ENCODE results near the gene DDX24. TPM values are rescaled to one million over a fixed set of nuclear protein-coding genes. Genes with fewer than 3 reads are reported as not detected.

DDX24 gene
- total and polyA plus RNA-seq, 2 donors: 103 to 191 TPM

DNA sequence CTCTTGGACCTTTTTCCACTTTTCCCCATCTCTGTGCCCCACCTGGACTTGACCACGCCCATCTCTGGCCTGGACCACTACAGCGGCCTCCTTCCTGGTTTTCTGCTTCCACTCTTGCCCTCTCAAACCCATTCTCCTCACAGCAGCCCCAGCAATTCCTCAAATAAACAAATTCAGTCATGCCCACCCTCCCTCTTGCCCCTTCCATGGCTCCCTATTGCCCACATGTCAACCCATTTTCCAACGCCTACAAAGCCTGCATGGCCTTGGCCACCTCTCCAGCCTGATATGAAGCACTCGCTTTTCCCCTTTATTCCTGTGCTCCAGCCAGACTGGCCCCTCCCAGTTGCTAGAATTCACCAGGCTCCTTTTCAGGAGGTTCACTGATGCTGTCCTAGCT is 60.7 kb downstream of the DDX24 start:
- Histone ChIP-seq H3K27ac (ENCODE audit: low read depth in 1 of 2, low read length in 1 of 2) (no peak overlapping the region), H3K4me3 (ENCODE audit: low read length in 2 of 2) (no peak overlapping the region), H3K36me3 (ENCODE audit: control insufficient read depth in 2 of 2, insufficient read depth in 2 of 2, low read length in 1 of 2) (no peaks in the 10 kb centered on the region), H3K9me3 (ENCODE audit: control insufficient read depth in 2 of 2, insufficient read depth in 1 of 2, low read length in 1 of 2) (no peaks in the 10 kb centered on the region), H3K27me3 (ENCODE audit: control insufficient read depth in 2 of 2, insufficient read depth in 1 of 2, low read length in 1 of 2) (peaks cover 0 to 26% of the 10 kb centered on the region in 2 donors), H3K4me1 (ENCODE audit: control insufficient read depth in 2 of 2, insufficient read depth in 2 of 2, low read length in 2 of 2) (no peaks in the 10 kb centered on the region)
- DNase-seq (ENCODE audit: low read depth in 6 of 9, low spot score in 9 of 9): no peak
- WGBS: 95% methylated on average over 4 of the region's 4 CpGs

DNA sequence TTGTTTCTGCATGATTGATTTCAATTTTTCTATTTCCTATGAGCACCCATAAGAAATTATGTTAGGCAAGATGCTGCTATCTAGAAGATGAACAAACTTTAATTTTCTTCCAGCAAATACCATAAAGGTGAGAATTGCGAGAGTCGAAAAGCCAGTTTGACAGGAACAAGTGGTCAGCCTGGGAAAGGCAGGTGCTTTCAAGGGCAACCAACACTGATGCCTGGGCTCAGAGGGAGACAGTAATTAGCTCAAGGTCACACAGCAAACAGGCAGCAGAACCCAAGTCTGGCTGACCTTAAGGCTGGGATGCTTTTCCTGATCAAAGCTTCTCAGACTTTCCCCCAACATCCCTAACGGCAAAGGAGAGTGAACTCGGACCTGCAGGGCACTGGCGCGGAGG is 61.7 kb downstream of the DDX24 start:
- DNase-seq (ENCODE audit: low read depth in 6 of 9, low spot score in 9 of 9): no peak
- H3K9me3 ChIP-seq (ENCODE audit: control insufficient read depth in 2 of 2, insufficient read depth in 1 of 2, low read length in 1 of 2): no peaks in the 10 kb centered on the region
- H3K36me3 ChIP-seq (ENCODE audit: control insufficient read depth in 2 of 2, insufficient read depth in 2 of 2, low read length in 1 of 2): no peaks in the 10 kb centered on the region
- no peak overlapping the region for H3K4me3 ChIP-seq (ENCODE audit: low read length in 2 of 2)
- WGBS: 95% methylated on average over 6 of the region's 6 CpGs
- H3K27me3 ChIP-seq (ENCODE audit: control insufficient read depth in 2 of 2, insufficient read depth in 1 of 2, low read length in 1 of 2): peaks cover 0 to 21% of the 10 kb centered on the region in 2 donors
- no peak overlapping the region for H3K27ac ChIP-seq (ENCODE audit: low read depth in 1 of 2, low read length in 1 of 2)
- H3K4me1 ChIP-seq (ENCODE audit: control insufficient read depth in 2 of 2, insufficient read depth in 2 of 2, low read length in 2 of 2): no peaks in the 10 kb centered on the region

DNA sequence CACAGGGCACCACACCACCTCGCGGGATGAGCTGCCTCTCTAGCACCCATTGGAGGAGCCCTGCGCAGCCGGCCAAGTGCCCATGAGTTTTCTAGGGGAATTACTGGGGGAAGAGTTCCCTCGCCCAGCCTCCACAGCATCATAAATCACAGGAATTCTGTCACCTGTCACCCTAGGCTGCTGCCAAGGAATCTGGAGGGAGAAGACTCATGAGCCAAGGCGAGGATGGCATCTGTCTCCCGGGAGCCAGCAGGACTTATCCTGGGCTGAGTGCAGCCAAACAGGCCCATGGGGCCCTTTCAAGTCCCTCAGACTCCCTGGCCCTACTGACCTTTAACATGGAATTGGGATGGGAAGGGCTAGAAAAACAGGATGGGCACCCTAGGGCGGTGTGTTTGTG is 62.7 kb downstream of the DDX24 start:
- Histone ChIP-seq H3K4me1 (ENCODE audit: control insufficient read depth in 2 of 2, insufficient read depth in 2 of 2, low read length in 2 of 2) (no peaks in the 10 kb centered on the region), H3K4me3 (ENCODE audit: low read length in 2 of 2) (no peak overlapping the region), H3K27ac (ENCODE audit: low read depth in 1 of 2, low read length in 1 of 2) (no peak overlapping the region), H3K9me3 (ENCODE audit: control insufficient read depth in 2 of 2, insufficient read depth in 1 of 2, low read length in 1 of 2) (no peaks in the 10 kb centered on the region), H3K36me3 (ENCODE audit: control insufficient read depth in 2 of 2, insufficient read depth in 2 of 2, low read length in 1 of 2) (no peaks in the 10 kb centered on the region), H3K27me3 (ENCODE audit: control insufficient read depth in 2 of 2, insufficient read depth in 1 of 2, low read length in 1 of 2) (peaks cover 0 to 20% of the 10 kb centered on the region in 2 donors)
- no peak for DNase-seq (ENCODE audit: low read depth in 6 of 9, low spot score in 9 of 9)
- WGBS: 81% methylated on average over 8 of the region's 8 CpGs

DNA sequence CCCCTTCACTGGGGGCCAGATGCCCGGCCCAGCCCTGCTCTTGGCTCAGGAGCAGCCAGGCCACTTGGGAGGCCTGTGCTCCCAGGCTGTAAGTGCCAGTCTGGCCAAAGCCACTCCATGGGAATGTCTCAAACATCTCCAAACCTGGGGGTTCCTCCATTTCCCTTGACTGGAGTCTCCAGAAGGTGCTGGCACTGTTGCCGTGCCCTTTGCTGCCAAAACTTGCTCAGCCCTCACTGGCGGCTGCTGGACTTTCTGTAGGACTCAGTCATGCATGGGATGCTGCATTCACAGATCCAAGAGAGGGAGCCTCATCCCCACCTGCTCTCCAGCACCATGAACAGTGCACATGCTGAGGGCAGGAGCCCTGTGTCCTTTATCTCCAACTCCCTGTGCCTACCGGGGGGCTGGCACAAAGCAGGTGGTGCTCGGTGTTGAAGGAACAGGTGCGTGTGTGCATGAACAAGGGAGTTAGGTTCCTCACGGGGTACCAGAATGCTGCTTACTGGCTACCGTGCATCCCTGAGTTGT is 64.5 kb downstream of the DDX24 start:
- Histone ChIP-seq H3K36me3 (ENCODE audit: control insufficient read depth in 2 of 2, insufficient read depth in 2 of 2, low read length in 1 of 2) (no peaks in the 10 kb centered on the region), H3K4me1 (ENCODE audit: control insufficient read depth in 2 of 2, insufficient read depth in 2 of 2, low read length in 2 of 2) (peaks cover 0 to 4% of the 10 kb centered on the region in 2 donors), H3K9me3 (ENCODE audit: control insufficient read depth in 2 of 2, insufficient read depth in 1 of 2, low read length in 1 of 2) (no peaks in the 10 kb centered on the region), H3K4me3 (ENCODE audit: low read length in 2 of 2) (no peak overlapping the region), H3K27me3 (ENCODE audit: control insufficient read depth in 2 of 2, insufficient read depth in 1 of 2, low read length in 1 of 2) (peaks cover 0 to 11% of the 10 kb centered on the region in 2 donors), H3K27ac (ENCODE audit: low read depth in 1 of 2, low read length in 1 of 2) (no peak overlapping the region)
- 92% methylated on average over 8 of the region's 8 CpGs for WGBS
- no peak for DNase-seq (ENCODE audit: low read depth in 6 of 9, low spot score in 9 of 9)

DNA sequence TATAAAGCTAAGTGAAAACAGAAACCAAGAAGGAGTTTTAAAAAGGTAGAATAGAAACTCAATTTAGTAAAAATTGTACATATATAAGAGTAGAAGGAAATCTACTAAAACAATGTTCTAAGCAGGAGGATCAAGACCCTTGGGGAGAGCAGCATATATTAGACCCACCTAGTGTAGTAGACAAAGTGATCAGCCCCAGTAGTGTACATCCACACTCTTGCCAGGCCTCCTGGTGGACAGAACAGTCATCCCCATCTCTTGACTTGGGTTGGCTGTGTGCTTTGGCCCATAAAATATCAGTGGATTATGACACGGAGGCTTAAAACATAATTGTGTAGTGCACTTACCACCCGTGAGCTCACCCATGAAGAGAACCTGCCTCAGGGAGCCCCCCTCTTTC is 65.8 kb downstream of the DDX24 start:
- Histone ChIP-seq H3K4me1 (ENCODE audit: control insufficient read depth in 2 of 2, insufficient read depth in 2 of 2, low read length in 2 of 2) (peaks cover 0 to 10% of the 10 kb centered on the region in 2 donors), H3K9me3 (ENCODE audit: control insufficient read depth in 2 of 2, insufficient read depth in 1 of 2, low read length in 1 of 2) (no peaks in the 10 kb centered on the region), H3K36me3 (ENCODE audit: control insufficient read depth in 2 of 2, insufficient read depth in 2 of 2, low read length in 1 of 2) (no peaks in the 10 kb centered on the region), H3K4me3 (ENCODE audit: low read length in 2 of 2) (no peak overlapping the region), H3K27ac (ENCODE audit: low read depth in 1 of 2, low read length in 1 of 2) (no peak overlapping the region), H3K27me3 (ENCODE audit: control insufficient read depth in 2 of 2, insufficient read depth in 1 of 2, low read length in 1 of 2) (peaks cover 0 to 14% of the 10 kb centered on the region in 2 donors)
- DNase-seq (ENCODE audit: low read depth in 6 of 9, low spot score in 9 of 9): no peak
- 97% methylated on average over 2 of the region's 2 CpGs for WGBS

DNA sequence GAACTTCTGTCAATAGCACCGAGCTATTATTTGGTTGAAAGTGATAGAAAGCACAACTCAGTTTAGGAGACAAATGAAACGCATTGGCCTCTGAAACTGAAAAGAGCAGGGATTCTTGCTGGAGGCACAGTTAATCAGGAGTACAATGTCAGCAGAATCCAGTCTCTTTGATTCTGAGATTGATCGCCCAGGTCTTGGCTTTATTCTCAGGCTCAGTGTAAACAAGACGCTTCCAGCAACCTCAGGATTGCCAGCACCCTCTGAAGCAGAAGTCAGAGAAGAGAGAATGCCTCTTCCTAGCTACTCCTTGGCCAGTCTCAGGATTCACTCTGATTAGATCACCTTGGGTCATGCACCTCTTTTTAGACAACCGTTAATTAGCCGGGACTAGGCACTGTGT is 66.6 kb downstream of the DDX24 start:
- no peaks in the 10 kb centered on the region for H3K36me3 ChIP-seq (ENCODE audit: control insufficient read depth in 2 of 2, insufficient read depth in 2 of 2, low read length in 1 of 2)
- H3K4me1 ChIP-seq (ENCODE audit: control insufficient read depth in 2 of 2, insufficient read depth in 2 of 2, low read length in 2 of 2): peaks cover 0 to 10% of the 10 kb centered on the region in 2 donors
- DNase-seq (ENCODE audit: low read depth in 6 of 9, low spot score in 9 of 9): no peak
- H3K27ac ChIP-seq (ENCODE audit: low read depth in 1 of 2, low read length in 1 of 2): no peak overlapping the region
- H3K27me3 ChIP-seq (ENCODE audit: control insufficient read depth in 2 of 2, insufficient read depth in 1 of 2, low read length in 1 of 2): peaks cover 0 to 14% of the 10 kb centered on the region in 2 donors
- WGBS: 96% methylated on average over 6 of the region's 6 CpGs
- no peak overlapping the region for H3K4me3 ChIP-seq (ENCODE audit: low read length in 2 of 2)
- H3K9me3 ChIP-seq (ENCODE audit: control insufficient read depth in 2 of 2, insufficient read depth in 1 of 2, low read length in 1 of 2): no peaks in the 10 kb centered on the region

- WGBS: 1% methylated on average over 2 of the region's 2 CpGs
- Histone ChIP-seq H3K4me3 (ENCODE audit: low read length in 2 of 2) (no peak overlapping the region), H3K4me1 (ENCODE audit: control insufficient read depth in 2 of 2, insufficient read depth in 2 of 2, low read length in 2 of 2) (peaks cover 0 to 15% of the 10 kb centered on the region in 2 donors), H3K36me3 (ENCODE audit: control insufficient read depth in 2 of 2, insufficient read depth in 2 of 2, low read length in 1 of 2) (no peaks in the 10 kb centered on the region), H3K27ac (ENCODE audit: low read depth in 1 of 2, low read length in 1 of 2) (no peak overlapping the region), H3K27me3 (ENCODE audit: control insufficient read depth in 2 of 2, insufficient read depth in 1 of 2, low read length in 1 of 2) (peaks cover 0 to 15% of the 10 kb centered on the region in 2 donors), H3K9me3 (ENCODE audit: control insufficient read depth in 2 of 2, insufficient read depth in 1 of 2, low read length in 1 of 2) (no peaks in the 10 kb centered on the region)
- peak in 3 of 9 donors; percentile 13 to 63 (median 14) for DNase-seq (ENCODE audit: low read depth in 6 of 9, low spot score in 9 of 9)
Measured at GRCh38 chr14:94011795-94012194, 69.2 kb downstream of the DDX24 start.

DNA sequence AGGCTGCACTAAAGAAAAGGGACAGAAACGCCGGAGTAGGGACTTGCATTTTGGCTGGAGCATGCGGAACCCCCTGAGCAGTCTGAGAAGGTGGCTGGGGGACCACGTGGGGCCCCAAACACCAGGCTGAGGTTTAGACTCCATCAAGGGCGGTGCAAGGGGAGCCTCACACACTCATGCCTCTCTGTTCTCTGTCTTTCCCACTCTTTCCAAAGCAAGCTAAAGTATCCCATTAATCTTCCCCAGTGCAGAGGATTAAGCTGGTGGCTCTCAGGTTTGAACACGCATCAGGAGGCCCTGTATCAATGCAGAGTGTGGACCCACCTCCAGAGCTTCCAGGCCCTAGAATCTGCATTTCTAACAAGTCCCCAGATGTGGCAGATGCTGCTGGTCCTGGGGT is 70.4 kb downstream of the DDX24 start:
- Histone ChIP-seq H3K4me1 (ENCODE audit: control insufficient read depth in 2 of 2, insufficient read depth in 2 of 2, low read length in 2 of 2) (peaks cover 0 to 15% of the 10 kb centered on the region in 2 donors), H3K4me3 (ENCODE audit: low read length in 2 of 2) (no peak overlapping the region), H3K9me3 (ENCODE audit: control insufficient read depth in 2 of 2, insufficient read depth in 1 of 2, low read length in 1 of 2) (no peaks in the 10 kb centered on the region), H3K27me3 (ENCODE audit: control insufficient read depth in 2 of 2, insufficient read depth in 1 of 2, low read length in 1 of 2) (peaks cover 0 to 11% of the 10 kb centered on the region in 2 donors), H3K27ac (ENCODE audit: low read depth in 1 of 2, low read length in 1 of 2) (no peak overlapping the region), H3K36me3 (ENCODE audit: control insufficient read depth in 2 of 2, insufficient read depth in 2 of 2, low read length in 1 of 2) (no peaks in the 10 kb centered on the region)
- DNase-seq (ENCODE audit: low read depth in 6 of 9, low spot score in 9 of 9): no peak
- 92% methylated on average over 6 of the region's 6 CpGs for WGBS

DNA sequence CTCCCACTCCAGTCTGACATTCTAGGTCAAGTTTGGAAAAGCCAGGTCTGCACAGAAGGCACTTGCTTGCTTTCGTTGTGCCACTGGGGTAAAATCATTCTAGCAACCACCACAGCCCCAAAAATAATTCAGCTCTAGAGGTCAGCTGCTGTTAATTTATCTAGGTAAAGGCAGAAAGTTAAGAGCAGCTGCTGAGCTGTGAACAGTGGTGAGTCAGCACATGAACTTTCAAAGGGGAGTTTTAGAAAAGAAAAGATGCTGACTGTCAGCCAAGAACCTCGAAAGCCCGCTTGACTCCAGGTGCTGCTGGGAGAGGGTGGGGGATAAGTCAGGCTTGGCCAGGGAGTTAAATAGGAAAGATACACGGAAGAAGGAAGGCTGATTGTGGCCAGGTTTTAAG is 71.2 kb downstream of the DDX24 start:
- WGBS: 32% methylated on average over 4 of the region's 4 CpGs
- no peak overlapping the region for H3K4me3 ChIP-seq (ENCODE audit: low read length in 2 of 2)

More for the DNA sequence above, 71.2 kb downstream of the DDX24 start:
- no peaks in the 10 kb centered on the region for H3K36me3 ChIP-seq (ENCODE audit: control insufficient read depth in 2 of 2, insufficient read depth in 2 of 2, low read length in 1 of 2)
- peaks cover 0 to 12% of the 10 kb centered on the region in 2 donors for H3K27me3 ChIP-seq (ENCODE audit: control insufficient read depth in 2 of 2, insufficient read depth in 1 of 2, low read length in 1 of 2)
- H3K27ac ChIP-seq (ENCODE audit: low read depth in 1 of 2, low read length in 1 of 2): peak overlapping the region in 1 of 2 donors; percentile 23
- H3K4me1 ChIP-seq (ENCODE audit: control insufficient read depth in 2 of 2, insufficient read depth in 2 of 2, low read length in 2 of 2): peaks cover 0 to 15% of the 10 kb centered on the region in 2 donors
- no peaks in the 10 kb centered on the region for H3K9me3 ChIP-seq (ENCODE audit: control insufficient read depth in 2 of 2, insufficient read depth in 1 of 2, low read length in 1 of 2)
- peak in 1 of 9 donors; percentile 31 for DNase-seq (ENCODE audit: low read depth in 6 of 9, low spot score in 9 of 9)
